Cerebellar cortex (tissue), 1 donor: ENCODE results near the gene MFAP1.

Experiments used
- DNase-seq: peaks from one replicate; pipeline ENCODE4 v3.0.0-alpha.2; 2015; ENCODE audit warnings: low spot score

The MFAP1 gene

GRCh38 chr15:43776101-43776717 lies 48.3 kb downstream of the MFAP1 start:
- DNase-seq: peak; percentile 54

- peak; percentile 80 for DNase-seq
These were observed 49.0 kb downstream of the MFAP1 start for GRCh38 chr15:43775411-43775965.

- DNase-seq: peak; percentile 26
These were observed 50.4 kb downstream of the MFAP1 start for GRCh38 chr15:43774062-43774461.

GRCh38 chr15:43772624-43773023 lies 51.9 kb downstream of the MFAP1 start:
- no peak for DNase-seq

- no peak for DNase-seq
These were observed 52.7 kb downstream of the MFAP1 start for GRCh38 chr15:43771816-43772215.

- DNase-seq: peak; percentile 79
These were observed 54.8 kb downstream of the MFAP1 start for GRCh38 chr15:43769584-43770228.

GRCh38 chr15:43763819-43764446 lies 60.6 kb downstream of the MFAP1 start:
- no peak for DNase-seq

GRCh38 chr15:43762824-43763223 lies 61.7 kb downstream of the MFAP1 start:
- no peak for DNase-seq
